Nucleus accumbens (tissue), 56 donors: ENCODE measurements around the gene PROSER2.
"Not testable (repeated sequence)": the region's sequence is repeated elsewhere in the genome, so short reads cannot be mapped to it uniquely, and the experiment has no call there.

Source experiments
- DNase-seq, 56 donors: peaks; one replicate each; lab custom pipeline; 2025; lab: John Stamatoyannopoulos, UW

Gene PROSER2

DNA sequence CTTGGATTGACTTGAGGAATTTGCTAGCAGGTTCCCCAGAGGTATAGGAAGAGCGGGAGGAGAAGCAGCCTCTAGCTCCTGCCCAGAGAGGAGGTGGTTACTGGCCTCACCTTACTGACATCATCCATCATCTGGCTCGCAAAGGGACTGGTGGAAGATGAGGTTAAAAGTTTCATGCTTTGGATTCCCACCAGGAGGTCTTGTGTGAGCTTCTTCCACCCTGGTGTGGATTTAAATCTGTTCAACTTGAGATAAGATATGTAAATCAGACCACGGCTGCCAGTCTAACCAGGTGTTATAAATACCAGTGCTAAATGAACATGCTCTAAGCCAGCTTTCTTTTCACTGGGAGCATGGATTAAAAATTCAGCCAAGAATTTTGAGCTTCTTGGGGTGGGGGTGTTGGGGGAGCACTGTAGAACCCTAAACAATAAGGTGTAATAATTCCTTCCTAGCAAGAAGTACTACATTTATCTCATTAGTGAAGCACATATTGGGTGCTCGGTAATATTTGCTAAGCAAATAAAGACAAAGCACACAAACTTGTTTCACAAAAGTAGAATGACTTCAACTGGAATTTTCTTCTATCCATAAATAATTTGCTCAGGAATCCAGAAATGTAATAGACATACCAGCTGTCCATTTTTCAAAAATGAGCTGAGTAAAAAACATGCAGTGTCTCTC lies 7.8 kb downstream of the PROSER2 start:
- no peak for DNase-seq

DNA sequence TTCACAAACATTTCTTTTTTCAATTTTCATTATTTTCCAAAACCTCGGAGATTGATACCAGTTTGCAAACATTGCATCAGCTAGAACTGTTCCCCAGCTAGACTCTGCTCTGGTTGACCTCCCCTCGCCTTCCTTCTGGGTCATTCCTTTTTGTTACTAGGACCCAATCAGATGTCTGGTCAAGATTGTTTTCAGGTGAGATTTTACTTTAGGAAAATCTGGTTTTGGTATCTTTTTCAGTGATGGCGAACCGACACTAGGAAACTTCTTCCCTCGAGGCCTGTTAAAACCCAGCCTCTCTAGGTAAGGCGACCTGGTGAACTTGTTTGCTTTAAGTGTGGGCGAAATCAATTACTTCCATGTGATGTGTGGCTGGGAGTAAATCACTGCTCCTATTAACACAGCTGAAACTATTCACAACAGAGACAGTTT lies 8.4 kb downstream of the PROSER2 start:
- no peak for DNase-seq

DNA sequence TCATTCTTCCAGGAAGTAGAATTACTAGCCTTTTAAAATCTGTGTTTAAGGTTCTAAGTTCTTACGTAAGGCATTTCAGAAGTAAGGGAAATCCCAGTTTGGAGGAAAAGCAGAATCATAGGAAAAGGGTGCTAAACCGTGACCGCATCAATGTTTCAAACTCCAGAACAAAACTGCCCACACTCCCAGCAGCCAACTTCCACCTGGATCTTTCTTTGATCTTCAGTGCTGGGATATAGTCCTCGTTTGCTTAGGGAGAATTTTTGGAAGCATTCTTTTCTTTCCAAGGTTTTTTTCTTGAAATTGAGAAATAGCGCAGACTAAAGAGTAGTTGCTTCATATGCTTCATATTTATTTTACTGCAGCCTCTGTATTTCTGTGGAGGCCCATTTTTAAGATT lies 8.9 kb downstream of the PROSER2 start:
- no peak for DNase-seq

- no peak for DNase-seq
Measured at GRCh38 chr10:11835061-11835460, 11.9 kb downstream of the PROSER2 start.

- DNase-seq: no peak
Measured at GRCh38 chr10:11835704-11836103, 12.5 kb downstream of the PROSER2 start.

DNA sequence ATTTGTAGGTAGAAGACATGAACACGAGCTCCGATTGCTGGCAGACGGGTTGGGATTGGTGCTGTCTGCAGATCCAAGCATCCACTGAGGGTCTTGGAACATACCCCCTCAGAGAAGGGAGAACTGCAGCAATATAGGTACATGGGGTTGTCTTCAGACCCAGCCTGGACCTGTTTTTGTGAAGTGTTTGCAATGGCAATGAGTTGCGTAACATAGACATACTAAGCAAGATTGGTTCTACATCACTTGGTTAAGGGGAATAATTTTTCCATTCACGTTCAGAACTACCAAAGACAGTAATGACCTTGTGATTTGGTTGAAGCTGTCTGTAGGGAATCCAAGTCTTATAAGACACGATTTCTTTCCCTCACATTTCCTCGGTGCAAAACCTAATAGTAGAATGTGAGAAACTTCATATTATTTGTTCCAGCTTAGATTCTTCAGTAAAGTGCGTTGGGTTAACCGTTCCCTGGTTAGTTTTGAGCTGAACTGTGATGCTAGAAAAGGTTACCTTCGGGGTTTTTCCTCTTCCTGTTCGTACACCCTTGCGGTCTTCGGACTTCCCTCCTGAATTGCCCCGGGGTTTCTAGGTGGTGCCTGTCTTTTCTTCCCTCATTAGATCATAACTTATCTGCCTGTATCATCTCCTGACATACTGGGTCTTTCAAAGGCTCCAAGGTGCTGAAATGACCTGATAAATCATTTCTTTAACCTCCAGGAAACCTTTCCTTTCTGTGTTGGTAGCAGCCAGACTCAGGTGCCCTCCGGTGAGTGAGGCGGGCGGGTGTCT lies 14.4 kb downstream of the PROSER2 start:
- DNase-seq: no peak

- no peak for DNase-seq
Measured at GRCh38 chr10:11838298-11838852, 15.2 kb downstream of the PROSER2 start.

- DNase-seq: no peak
Measured at GRCh38 chr10:11841375-11841774, 18.2 kb downstream of the PROSER2 start.

DNA sequence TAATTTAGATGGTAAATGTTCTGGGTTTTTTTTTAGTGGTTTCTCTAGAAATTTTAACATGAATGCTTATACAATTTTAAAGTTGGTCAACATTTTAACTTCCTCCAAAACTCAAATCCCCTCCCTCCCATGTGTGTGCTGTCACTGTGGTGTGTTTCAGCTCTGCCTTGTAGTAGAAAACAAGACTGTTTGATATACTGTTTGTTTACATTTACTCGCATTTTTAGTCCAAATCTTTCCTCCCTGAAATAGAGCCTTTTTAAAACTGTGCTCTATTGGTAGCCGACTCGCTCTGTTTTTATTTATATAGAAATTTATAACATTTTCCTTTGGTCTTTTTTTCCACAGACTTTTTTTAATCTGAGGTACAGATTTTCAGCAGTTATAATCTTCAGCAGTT lies 19.3 kb downstream of the PROSER2 start:
- no peak for DNase-seq

GRCh38 chr10:11845113-11845512 lies 22.0 kb downstream of the PROSER2 start:
- no peak for DNase-seq

DNA sequence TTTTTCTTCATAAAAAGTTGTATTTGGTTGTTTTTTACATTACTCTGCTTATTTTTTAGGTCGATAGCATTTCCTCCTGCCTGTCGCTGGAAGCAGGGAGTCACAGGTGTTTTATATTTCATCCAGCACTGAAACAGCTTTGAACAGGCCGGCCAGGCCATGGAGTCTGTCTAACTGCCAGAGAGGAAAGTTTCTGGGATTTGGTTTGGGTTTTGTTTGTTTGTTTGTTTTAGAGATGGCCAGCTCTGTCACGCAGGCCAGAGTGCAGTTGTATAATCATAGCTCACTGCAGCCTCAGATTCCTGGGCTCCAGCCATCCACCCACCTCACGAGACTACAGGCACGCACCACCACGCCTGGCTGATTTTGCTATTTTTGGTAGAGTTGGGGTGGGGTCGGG lies 23.4 kb downstream of the PROSER2 start:
- no peak for DNase-seq

DNA sequence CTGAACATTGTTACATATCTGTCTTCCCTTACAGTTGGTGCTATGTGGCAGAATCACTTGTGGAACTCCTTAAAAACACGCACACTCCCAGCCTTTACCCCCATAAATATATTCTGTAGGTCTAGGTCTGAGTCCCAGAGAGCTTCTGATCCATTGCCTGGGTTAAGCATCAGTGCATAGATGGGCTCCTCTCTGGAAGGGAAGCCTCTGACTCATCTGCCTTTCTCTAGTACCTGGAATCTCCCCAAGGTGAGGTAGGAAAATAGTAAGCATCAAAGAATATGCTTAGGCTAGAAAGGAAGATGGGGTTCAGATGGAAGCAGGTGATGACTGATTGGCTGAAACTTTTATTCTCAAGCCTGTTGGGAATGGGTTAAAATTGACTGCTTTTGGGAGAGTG lies 26.1 kb downstream of the PROSER2 start:
- DNase-seq: no peak

DNA sequence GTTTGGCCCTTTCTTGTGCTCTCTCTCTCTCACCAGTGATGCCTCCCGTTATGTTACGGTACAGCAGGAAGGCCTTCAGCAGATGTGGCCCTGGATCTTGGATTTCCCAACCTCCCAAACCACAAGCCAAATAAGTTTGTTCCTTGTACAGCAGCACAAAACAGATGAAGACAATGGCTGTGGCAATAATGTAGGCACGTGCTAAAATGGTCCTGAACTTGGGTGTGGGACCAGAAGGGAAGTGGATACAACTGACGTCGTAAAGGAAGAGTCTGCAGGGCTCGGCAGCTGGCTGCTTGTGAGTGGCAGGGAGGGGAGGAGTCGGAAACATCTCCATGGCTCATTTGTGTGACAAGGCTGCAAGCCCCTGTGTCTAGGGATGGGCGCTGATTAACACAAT lies 26.8 kb downstream of the PROSER2 start:
- DNase-seq: no peak

GRCh38 chr10:11851910-11852309 lies 28.8 kb downstream of the PROSER2 start:
- no peak for DNase-seq

GRCh38 chr10:11852637-11853036 lies 29.5 kb downstream of the PROSER2 start:
- DNase-seq: not testable (repeated sequence)

GRCh38 chr10:11853468-11853867 lies 30.3 kb downstream of the PROSER2 start:
- no peak for DNase-seq

DNA sequence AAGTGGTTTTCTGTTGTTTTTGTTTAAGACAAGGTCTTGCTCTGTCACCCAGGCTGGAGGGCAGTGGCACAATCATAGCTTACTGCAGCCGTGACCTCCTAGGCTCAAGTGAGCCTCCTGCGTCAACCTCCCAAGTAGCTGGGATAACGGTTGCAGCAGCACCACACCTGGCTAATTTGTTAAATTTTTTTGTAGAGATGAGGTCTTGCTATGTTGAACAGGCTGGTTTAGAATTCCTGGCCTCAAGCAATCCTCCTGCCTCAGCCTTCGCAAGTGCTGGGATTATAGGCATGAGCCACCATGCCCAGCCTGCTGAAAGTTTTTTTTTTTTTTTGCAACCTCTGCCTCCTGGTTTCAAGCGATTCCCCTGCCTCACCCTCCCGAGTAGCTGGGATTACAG lies 31.1 kb downstream of the PROSER2 start:
- no peak for DNase-seq

DNA sequence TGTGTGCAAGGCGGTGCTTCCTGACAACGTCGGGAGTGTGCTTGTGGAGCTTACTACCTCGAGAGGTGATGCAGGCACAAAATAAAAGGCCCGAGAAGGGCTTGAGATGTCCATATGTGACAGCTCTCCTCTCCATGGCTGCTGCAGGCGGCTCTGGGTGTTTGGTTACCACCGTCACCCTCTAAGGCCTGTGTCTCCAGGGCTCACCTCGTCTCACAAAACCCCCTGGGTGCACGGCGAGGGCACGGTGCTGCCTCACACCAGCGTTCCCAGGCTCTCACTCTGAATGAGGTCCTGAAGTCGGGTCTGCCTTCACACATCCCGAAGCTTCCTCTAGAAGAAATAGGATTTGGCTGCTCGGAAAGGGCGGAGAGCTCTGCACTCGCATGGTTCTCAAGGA lies 32.9 kb downstream of the PROSER2 start:
- no peak for DNase-seq

DNA sequence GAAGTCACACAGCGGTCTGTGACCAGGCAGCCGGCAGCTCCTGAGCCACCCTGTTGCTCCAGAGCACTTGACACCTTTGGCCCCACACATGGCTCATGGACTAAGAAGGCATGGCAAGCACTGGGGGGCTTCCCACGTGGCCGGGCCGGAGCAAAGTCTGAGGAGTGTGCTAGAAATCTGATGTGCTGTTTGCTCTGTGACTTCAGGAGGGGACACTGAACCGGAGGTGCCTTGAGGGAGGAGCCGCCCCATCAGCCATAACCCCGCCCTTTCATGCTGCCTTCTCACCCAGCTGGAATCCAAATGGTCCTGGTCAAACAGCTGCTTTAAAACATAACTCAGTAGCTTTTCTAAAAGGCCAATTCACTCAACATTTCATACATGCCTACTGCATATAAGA lies 33.5 kb downstream of the PROSER2 start:
- DNase-seq: no peak

DNA sequence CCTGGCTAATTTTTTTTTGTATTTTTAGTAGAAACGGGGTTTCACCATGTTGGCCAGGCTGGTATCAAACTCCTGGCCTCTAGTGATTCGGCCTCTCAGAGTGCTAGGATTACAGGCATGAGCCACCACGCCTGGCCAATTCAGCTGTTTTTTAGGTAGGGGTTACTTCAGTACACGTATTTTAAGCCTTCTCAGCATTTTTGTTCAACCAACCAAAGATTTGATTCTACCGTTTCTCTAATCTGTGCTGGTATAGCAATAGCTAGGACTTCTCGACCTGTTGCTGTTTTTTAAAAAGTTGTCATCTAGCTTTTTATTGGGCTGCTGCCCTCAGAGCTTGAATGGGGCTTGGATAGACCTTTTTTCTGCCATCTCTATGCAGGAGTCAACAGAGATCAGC lies 34.9 kb downstream of the PROSER2 start:
- DNase-seq: no peak

GRCh38 chr10:11861341-11861740 lies 38.2 kb downstream of the PROSER2 start:
- DNase-seq: no peak
